HepG2 (cell line): ENCODE measurements around the gene ASIC3. TPM values are rescaled to one million over a fixed set of nuclear protein-coding genes. Genes with fewer than 3 reads are reported as not detected.
A peak's percentile ranks its signal among the peaks of the same experiment; 100 is the strongest.

ENCODE experiments used
- KLF12 ChIP-seq: sonication (generic); formaldehyde crosslinking; IDR thresholded peaks from 2 replicates; pipeline ENCODE4 v1.4.0; 2020; ENCODE audit warnings: missing genetic modification reagents, borderline replicate concordance
- KLF9 ChIP-seq: IDR thresholded peaks from 2 replicates; pipeline ENCODE4 v1.6.1; 2016; ENCODE audit warnings: low read depth
- MED1 ChIP-seq: sonication (generic); formaldehyde crosslinking; IDR thresholded peaks from 2 replicates; pipeline ENCODE4 v1.4.0; 2020; ENCODE audit warnings: missing genetic modification reagents
- NFIB ChIP-seq: sonication (generic); formaldehyde crosslinking; IDR thresholded peaks from 2 replicates; pipeline ENCODE4 v1.9.0; 2021; ENCODE audit warnings: missing genetic modification reagents, mild to moderate bottlenecking, borderline replicate concordance
- SMARCE1 ChIP-seq: fragments of 450-650 bp; IDR thresholded peaks from 2 replicates; pipeline ENCODE4 v1.6.1; 2017; ENCODE audit warnings: borderline replicate concordance
- SPEN ChIP-seq: sonication (generic); formaldehyde crosslinking; IDR thresholded peaks from 2 replicates; pipeline ENCODE4 v1.5.1; 2020; ENCODE audit warnings: low read depth, mild to moderate bottlenecking, missing genetic modification reagents
- TEAD3 ChIP-seq: optimal IDR thresholded peaks from 2 replicates; pipeline ENCODE3; 2016; ENCODE audit warnings: borderline replicate concordance
- THAP7 ChIP-seq: sonication (generic); formaldehyde crosslinking; IDR thresholded peaks from 2 replicates; pipeline ENCODE4 v1.8.1; 2023; ENCODE audit warnings: mild to moderate bottlenecking, missing genetic modification reagents
- ZBTB25 ChIP-seq: IDR thresholded peaks from 2 replicates; pipeline ENCODE4 v1.6.1; 2018; ENCODE audit warnings: missing genetic modification reagents
- ZNF180 ChIP-seq: sonication (generic); formaldehyde crosslinking; IDR thresholded peaks from 2 replicates; pipeline ENCODE4 v1.4.0; 2020; ENCODE audit warnings: low read depth, missing genetic modification reagents, borderline replicate concordance
- ZNF207 ChIP-seq: fragments of 450-650 bp; IDR thresholded peaks from 2 replicates; pipeline ENCODE4 v1.6.1; 2016; ENCODE audit warnings: antibody characterized with exemption, borderline replicate concordance
- ZNF335 ChIP-seq: sonication (generic); formaldehyde crosslinking; IDR thresholded peaks from 2 replicates; pipeline ENCODE4 v1.4.0; 2020; ENCODE audit warnings: missing genetic modification reagents
- ZNF451 ChIP-seq: sonication (generic); formaldehyde crosslinking; IDR thresholded peaks from 2 replicates; pipeline ENCODE4 v1.5.0; 2020; ENCODE audit warnings: mild to moderate bottlenecking, missing genetic modification reagents
- ZNF549 ChIP-seq: sonication (generic); formaldehyde crosslinking; IDR thresholded peaks from 2 replicates; pipeline ENCODE4 v1.5.0; 2020; ENCODE audit warnings: missing genetic modification reagents
- ZNF781 ChIP-seq: sonication (generic); formaldehyde crosslinking; IDR thresholded peaks from 2 replicates; pipeline ENCODE4 v1.5.1; 2020; ENCODE audit warnings: borderline replicate concordance, mild to moderate bottlenecking, missing genetic modification reagents; ENCODE audit errors: not compliant biosample characterization
- polyA plus RNA-seq, 8 experiments: library from polyadenylated mRNA; depleted of rRNA in 3 of 8; stranded (reverse) in 7 of 8; unstranded in 1 of 8; fragments of >200 nt; fragmentation: Illumina TruSeq in 4 of 8; extraction: Trizol in 4 of 8; gene quantifications; 2 replicates each; pipeline versions ENCODE4 v1.2.1 to v1.2.3, GENCODE V29; 2011 to 2016; ENCODE audit warnings: low read depth in 4 of 8, missing spikeins in 1 of 8, mixed read lengths in 1 of 8; ENCODE audit not compliant: insufficient read depth in 1 of 8
- total RNA-seq, 5 experiments: library from RNA; depleted of rRNA; stranded (reverse); fragments of >200 nt; fragmentation: Illumina TruSeq; extraction: Trizol; gene quantifications; 2 replicates each; pipeline ENCODE4 v1.2.3, GENCODE V29; 2016; ENCODE audit warnings: low read depth in 1 of 5
- TF ChIP-seq, protein P1 (sequence below), 2 experiments: sonication (generic) in 1 of 2; formaldehyde crosslinking in 1 of 2; IDR thresholded peaks; 2 replicates each; pipeline versions ENCODE4 v1.4.0 to v1.6.1; 2016 to 2020; ENCODE audit warnings: borderline replicate concordance in 1 of 2, low read depth in 1 of 2, mild to moderate bottlenecking in 1 of 2, missing genetic modification reagents in 1 of 2
- TF ChIP-seq, protein P2 (sequence below): sonication (generic); formaldehyde crosslinking; IDR thresholded peaks from 2 replicates; pipeline ENCODE4 v1.8.1; 2023; ENCODE audit warnings: missing genetic modification reagents, inconsistent platforms, borderline replicate concordance
- TF ChIP-seq, protein P3 (sequence below): fragments of 450-650 bp; IDR thresholded peaks from 2 replicates; pipeline ENCODE4 v1.6.1; 2017; ENCODE audit warnings: mild to moderate bottlenecking

Gene ASIC3
- total and polyA plus RNA-seq, 2 of the 13 experiments (the other 11 are each of a cell fraction or from before 2014, with no cell fraction given): 0.51 TPM; not detected in 1

- TF ChIP-seq SPEN (CRISPR knock-in tag) (peak; percentile 67), KLF9 (CRISPR knock-in tag) (peak; percentile 65), ZNF207 (no peak), THAP7 (CRISPR knock-in tag) (peak; percentile 79), ZNF180 (CRISPR knock-in tag) (0 out of 2 replicates have a peak, but pooled peaks have one; percentile 66), SMARCE1 (no peak), ZNF549 (CRISPR knock-in tag) (no peak), ZNF781 (peak; percentile 50), TEAD3 (CRISPR knock-in tag) (peak; percentile 82), KLF12 (CRISPR knock-in tag) (peak; percentile 50; the same call in 1 of the 2 replicates), ZBTB25 (CRISPR knock-in tag) (peak; percentile 58; the same call in 1 of the 2 replicates), MED1 (no peak), NFIB (CRISPR knock-in tag) (no peak), ZNF335 (peak; percentile 46; the same call in 1 of the 2 replicates), ZNF451 (0 out of 2 replicates have a peak, but pooled peaks have one; percentile 35)
- TF ChIP-seq, protein P1, sequence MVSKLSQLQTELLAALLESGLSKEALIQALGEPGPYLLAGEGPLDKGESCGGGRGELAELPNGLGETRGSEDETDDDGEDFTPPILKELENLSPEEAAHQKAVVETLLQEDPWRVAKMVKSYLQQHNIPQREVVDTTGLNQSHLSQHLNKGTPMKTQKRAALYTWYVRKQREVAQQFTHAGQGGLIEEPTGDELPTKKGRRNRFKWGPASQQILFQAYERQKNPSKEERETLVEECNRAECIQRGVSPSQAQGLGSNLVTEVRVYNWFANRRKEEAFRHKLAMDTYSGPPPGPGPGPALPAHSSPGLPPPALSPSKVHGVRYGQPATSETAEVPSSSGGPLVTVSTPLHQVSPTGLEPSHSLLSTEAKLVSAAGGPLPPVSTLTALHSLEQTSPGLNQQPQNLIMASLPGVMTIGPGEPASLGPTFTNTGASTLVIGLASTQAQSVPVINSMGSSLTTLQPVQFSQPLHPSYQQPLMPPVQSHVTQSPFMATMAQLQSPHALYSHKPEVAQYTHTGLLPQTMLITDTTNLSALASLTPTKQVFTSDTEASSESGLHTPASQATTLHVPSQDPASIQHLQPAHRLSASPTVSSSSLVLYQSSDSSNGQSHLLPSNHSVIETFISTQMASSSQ (IDR thresholded peaks at IDR 0.05; ENCODE audit: low read depth): no peak
- TF ChIP-seq, protein P1 (CRISPR knock-in tag; IDR thresholded peaks at IDR 0.05; ENCODE audit: borderline replicate concordance): peak; percentile 76; the same call in 1 of the 2 replicates
- TF ChIP-seq, protein P2, sequence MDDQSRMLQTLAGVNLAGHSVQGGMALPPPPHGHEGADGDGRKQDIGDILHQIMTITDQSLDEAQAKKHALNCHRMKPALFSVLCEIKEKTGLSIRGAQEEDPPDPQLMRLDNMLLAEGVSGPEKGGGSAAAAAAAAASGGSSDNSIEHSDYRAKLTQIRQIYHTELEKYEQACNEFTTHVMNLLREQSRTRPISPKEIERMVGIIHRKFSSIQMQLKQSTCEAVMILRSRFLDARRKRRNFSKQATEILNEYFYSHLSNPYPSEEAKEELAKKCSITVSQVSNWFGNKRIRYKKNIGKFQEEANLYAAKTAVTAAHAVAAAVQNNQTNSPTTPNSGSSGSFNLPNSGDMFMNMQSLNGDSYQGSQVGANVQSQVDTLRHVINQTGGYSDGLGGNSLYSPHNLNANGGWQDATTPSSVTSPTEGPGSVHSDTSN (CRISPR knock-in tag): no peak
- TF ChIP-seq, protein P3, sequence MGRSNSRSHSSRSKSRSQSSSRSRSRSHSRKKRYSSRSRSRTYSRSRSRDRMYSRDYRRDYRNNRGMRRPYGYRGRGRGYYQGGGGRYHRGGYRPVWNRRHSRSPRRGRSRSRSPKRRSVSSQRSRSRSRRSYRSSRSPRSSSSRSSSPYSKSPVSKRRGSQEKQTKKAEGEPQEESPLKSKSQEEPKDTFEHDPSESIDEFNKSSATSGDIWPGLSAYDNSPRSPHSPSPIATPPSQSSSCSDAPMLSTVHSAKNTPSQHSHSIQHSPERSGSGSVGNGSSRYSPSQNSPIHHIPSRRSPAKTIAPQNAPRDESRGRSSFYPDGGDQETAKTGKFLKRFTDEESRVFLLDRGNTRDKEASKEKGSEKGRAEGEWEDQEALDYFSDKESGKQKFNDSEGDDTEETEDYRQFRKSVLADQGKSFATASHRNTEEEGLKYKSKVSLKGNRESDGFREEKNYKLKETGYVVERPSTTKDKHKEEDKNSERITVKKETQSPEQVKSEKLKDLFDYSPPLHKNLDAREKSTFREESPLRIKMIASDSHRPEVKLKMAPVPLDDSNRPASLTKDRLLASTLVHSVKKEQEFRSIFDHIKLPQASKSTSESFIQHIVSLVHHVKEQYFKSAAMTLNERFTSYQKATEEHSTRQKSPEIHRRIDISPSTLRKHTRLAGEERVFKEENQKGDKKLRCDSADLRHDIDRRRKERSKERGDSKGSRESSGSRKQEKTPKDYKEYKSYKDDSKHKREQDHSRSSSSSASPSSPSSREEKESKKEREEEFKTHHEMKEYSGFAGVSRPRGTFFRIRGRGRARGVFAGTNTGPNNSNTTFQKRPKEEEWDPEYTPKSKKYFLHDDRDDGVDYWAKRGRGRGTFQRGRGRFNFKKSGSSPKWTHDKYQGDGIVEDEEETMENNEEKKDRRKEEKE: no peak
Observed at GRCh38 chr7:151028131-151028947, 20.0 kb upstream of the ASIC3 start, which contains the start of gene ABCB8 (continued).
